Stomach (tissue), 9 donors: ENCODE measurements around the gene CCSAP. TPM values are rescaled to one million over a fixed set of nuclear protein-coding genes. Genes with fewer than 3 reads are reported as not detected.

Experiments used
- DNase-seq, 2 donors: peaks; one replicate each; pipeline versions ENCODE4 v3.0.0 to v3.0.0-alpha.2; 2013 to 2019
- H3K27ac ChIP-seq, 5 donors: fragments of 200-600 bp in 4 of 5; sonication (generic) in 4 of 5; one replicate each; pipeline ENCODE4 v1.5.1; 2013 to 2019; ENCODE audit warnings: mild to moderate bottlenecking in 1 of 5, moderate library complexity in 1 of 5
- H3K27me3 ChIP-seq, 3 donors: fragments of 200-600 bp; sonication (generic); one replicate each; pipeline ENCODE4 v1.5.1; 2017 to 2019; ENCODE audit warnings: mixed run types in 1 of 3
- H3K36me3 ChIP-seq, 4 donors: fragments of 200-600 bp; sonication (generic); 1 replicate in 3 of 4; 2 replicates in 1 of 4; pipeline ENCODE4 v1.5.1; 2016 to 2019
- H3K4me1 ChIP-seq, 4 donors: fragments of 200-600 bp; sonication (generic); one replicate each; pipeline ENCODE4 v1.5.1; 2016 to 2019
- H3K4me3 ChIP-seq, 4 donors: fragments of 200-600 bp; sonication (generic) in 3 of 4; one replicate each; pipeline ENCODE4 v1.5.1; 2016 to 2019; ENCODE audit warnings: mild to moderate bottlenecking in 1 of 4
- H3K9me3 ChIP-seq, 4 donors: fragments of 200-600 bp; sonication (generic); one replicate each; pipeline ENCODE4 v1.5.1; 2016 to 2019
- EP300 ChIP-seq: sonication (generic); formaldehyde crosslinking; IDR thresholded peaks from one replicate; pipeline ENCODE4 v1.6.1; 2017; ENCODE audit warnings: antibody characterized with exemption
- POLR2A ChIP-seq, 4 donors: fragments of 450-650 bp; IDR thresholded peaks; one replicate each; pipeline ENCODE4 v1.6.1; 2016; ENCODE audit warnings: antibody characterized with exemption in 4 of 4, control low read depth in 2 of 4, mild to moderate bottlenecking in 1 of 4, moderate library complexity in 1 of 4
- POLR2AphosphoS5 ChIP-seq, 3 donors: sonication (generic); formaldehyde crosslinking; IDR thresholded peaks; one replicate each; pipeline ENCODE4 v1.6.1; 2016; ENCODE audit warnings: antibody characterized with exemption in 3 of 3
- WGBS, 5 donors: extraction: QIAGEN DNeasy Blood & Tissue Kit in 3 of 5; methylation state at CpG; one replicate each; pipeline versions ENCODE4 v1.1.5 to v1.1.7; 2013 to 2018; 5-methylcytosine and 5-hydroxymethylcytosine counted together
- intact Hi-C: fragments of 100-400 bp; cut with DNase I; formaldehyde crosslinking; loops from one replicate; pipeline ENCODE4 v1.15.1; 2023; ENCODE audit warnings: low total_unique reads
- polyA plus RNA-seq, 3 donors: library from polyadenylated mRNA; stranded (reverse); fragments of 200-250 nt; gene quantifications; one replicate each; pipeline ENCODE4 v1.2.3, GENCODE V29; 2013
- total RNA-seq, 5 donors: library from RNA; depleted of rRNA; stranded (reverse); fragments of >200 nt; gene quantifications; one replicate each; pipeline versions ENCODE4 v1.1.0 to v1.2.3, GENCODE V29; 2014 to 2016
- TF ChIP-seq, protein P1 (sequence below), 7 experiments: fragments of 450-650 bp in 4 of 7; fragments of 200-600 bp in 3 of 7; sonication (generic) in 3 of 7; IDR thresholded peaks; one replicate each; pipeline ENCODE4 v1.5.1; 2016 to 2019; ENCODE audit warnings: antibody characterized with exemption in 7 of 7, control low read depth in 2 of 7, mild to moderate bottlenecking in 1 of 7
- donor health status: healthy with polysubstance abuse.
- donor health status: Bipolar disorder and iron deficiency.
- donor health status: healthy.

The CCSAP gene
- total and polyA plus RNA-seq, 8 donors: 0.61 to 10.5 (median 3.4) TPM

DNA sequence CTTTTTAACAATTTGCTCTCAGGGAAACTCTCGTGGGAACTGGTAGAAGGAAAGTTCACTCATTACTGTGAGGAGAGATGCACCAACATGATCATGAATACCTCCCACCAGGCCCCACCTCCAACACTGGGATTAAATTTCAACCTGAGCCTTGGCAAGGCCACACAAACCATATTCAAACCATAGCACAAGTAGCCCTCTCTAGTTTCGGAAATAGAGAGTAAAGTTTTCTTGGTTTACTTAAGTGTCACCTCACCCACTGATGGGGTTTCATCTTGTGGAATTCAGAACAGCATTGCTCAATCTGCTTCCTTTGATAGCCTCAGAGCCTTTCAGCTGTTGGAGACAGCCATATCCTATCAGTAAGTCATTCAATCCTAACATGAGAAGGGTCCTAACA lies 25.5 kb upstream of the CCSAP start:
- H3K27me3 ChIP-seq: peaks cover 0 to 36% (median 0%) of the 10 kb centered on the region in 3 donors
- H3K27ac ChIP-seq: no peak overlapping the region
- no peak for DNase-seq

DNA sequence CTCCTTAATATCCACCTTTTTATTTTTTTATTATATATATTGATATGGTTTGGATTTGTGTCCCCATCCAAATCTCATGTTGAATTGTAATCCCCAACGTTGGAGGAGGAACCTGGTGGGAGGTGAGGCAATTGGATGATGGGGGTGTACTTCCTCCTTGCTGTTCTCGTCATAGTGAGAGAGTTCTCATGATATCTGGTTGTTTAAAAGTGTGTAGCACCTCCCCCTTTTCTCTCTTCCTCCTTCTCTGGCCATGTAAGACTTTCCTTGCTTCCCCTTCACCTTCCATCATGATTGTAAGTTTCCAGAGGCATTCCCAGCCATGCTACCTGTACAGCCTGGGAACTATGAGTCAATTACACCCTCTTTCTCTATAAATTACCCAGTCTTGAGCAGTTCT lies 22.7 kb upstream of the CCSAP start:
- intact Hi-C loops: no loop called here
- H3K36me3 ChIP-seq: no peaks in the 10 kb centered on the region
- 14 to 58% (median 40%) methylated on average over 2 of the region's 2 CpGs for WGBS, 5 donors
- no peak overlapping the region for H3K27ac ChIP-seq
- H3K4me3 ChIP-seq: no peak overlapping the region
- H3K9me3 ChIP-seq: no peaks in the 10 kb centered on the region
- no peaks in the 10 kb centered on the region for H3K4me1 ChIP-seq
- peaks cover 0 to 53% (median 8%) of the 10 kb centered on the region in 3 donors for H3K27me3 ChIP-seq
- TF ChIP-seq, protein P1, sequence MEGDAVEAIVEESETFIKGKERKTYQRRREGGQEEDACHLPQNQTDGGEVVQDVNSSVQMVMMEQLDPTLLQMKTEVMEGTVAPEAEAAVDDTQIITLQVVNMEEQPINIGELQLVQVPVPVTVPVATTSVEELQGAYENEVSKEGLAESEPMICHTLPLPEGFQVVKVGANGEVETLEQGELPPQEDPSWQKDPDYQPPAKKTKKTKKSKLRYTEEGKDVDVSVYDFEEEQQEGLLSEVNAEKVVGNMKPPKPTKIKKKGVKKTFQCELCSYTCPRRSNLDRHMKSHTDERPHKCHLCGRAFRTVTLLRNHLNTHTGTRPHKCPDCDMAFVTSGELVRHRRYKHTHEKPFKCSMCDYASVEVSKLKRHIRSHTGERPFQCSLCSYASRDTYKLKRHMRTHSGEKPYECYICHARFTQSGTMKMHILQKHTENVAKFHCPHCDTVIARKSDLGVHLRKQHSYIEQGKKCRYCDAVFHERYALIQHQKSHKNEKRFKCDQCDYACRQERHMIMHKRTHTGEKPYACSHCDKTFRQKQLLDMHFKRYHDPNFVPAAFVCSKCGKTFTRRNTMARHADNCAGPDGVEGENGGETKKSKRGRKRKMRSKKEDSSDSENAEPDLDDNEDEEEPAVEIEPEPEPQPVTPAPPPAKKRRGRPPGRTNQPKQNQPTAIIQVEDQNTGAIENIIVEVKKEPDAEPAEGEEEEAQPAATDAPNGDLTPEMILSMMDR (IDR thresholded peaks at IDR 0.05): no peak
- no peak for DNase-seq

More for the DNA sequence above, 25.5 kb upstream of the CCSAP start:
- WGBS, 5 donors: 45 to 64% (median 54%) methylated on average over 2 of the region's 2 CpGs
- Histone ChIP-seq H3K36me3 (no peaks in the 10 kb centered on the region), H3K4me3 (no peak overlapping the region), H3K4me1 (no peaks in the 10 kb centered on the region), H3K9me3 (no peaks in the 10 kb centered on the region)
- TF ChIP-seq POLR2AphosphoS5 (IDR thresholded peaks at IDR 0.05) (no peak), POLR2A (IDR thresholded peaks at IDR 0.05) (no peak), EP300 (no peak)
- TF ChIP-seq, protein P1 (IDR thresholded peaks at IDR 0.05): no peak
- intact Hi-C loops: no loop called here

DNA sequence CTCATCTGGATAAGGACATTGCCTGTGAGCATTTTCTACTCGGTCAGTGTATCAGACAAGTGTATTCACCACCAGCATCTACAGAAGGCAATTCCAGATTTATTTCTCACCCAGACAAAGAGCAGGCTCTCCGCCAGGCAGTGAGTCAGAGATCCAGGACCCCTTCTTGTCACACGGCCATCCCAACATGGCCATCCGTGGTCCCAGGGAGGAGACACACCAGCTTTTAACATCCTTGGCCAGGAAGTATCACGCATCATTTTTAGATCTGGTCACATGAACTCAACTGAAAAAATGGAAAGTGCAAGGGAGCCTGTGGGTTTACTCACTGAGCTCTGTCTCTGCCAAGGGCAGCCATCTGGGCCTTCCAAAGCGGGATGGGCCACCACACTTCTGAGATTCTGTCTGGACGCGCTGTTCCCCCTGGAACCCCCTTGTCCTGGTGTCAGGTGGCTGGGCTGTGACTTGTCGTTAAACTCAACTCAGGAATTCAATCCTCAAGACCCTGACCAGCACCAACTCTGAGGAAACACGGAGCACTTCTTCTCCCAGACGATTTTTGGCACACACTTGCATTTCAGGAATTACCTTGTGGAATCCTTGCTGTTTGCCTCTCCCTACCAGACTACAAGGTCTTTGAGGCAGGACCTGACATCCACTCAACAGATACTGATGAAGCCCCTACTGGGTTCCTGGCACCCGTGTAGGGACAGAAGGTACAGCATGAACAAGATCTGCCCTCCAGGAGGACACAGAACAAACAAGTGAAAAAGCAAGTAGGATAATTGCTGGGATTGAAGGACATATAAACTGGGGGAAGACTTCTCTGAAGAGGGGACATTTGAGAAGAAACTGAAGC lies 21.6 kb upstream of the CCSAP start:
- intact Hi-C loops: no loop called here
- Histone ChIP-seq H3K4me1 (no peaks in the 10 kb centered on the region), H3K36me3 (no peaks in the 10 kb centered on the region), H3K4me3 (no peak overlapping the region), H3K27ac (no peak overlapping the region), H3K27me3 (peaks cover 0 to 52% (median 8%) of the 10 kb centered on the region in 3 donors), H3K9me3 (no peaks in the 10 kb centered on the region)
- 69 to 83% (median 80%) methylated on average over 11 to 12 of the region's 12 CpGs for WGBS, 5 donors
- no peak for TF ChIP-seq POLR2AphosphoS5 (IDR thresholded peaks at IDR 0.05)
- TF ChIP-seq POLR2A (IDR thresholded peaks at IDR 0.05): no peak
- no peak for TF ChIP-seq EP300
- TF ChIP-seq, protein P1 (IDR thresholded peaks at IDR 0.05): no peak
- no peak for DNase-seq

DNA sequence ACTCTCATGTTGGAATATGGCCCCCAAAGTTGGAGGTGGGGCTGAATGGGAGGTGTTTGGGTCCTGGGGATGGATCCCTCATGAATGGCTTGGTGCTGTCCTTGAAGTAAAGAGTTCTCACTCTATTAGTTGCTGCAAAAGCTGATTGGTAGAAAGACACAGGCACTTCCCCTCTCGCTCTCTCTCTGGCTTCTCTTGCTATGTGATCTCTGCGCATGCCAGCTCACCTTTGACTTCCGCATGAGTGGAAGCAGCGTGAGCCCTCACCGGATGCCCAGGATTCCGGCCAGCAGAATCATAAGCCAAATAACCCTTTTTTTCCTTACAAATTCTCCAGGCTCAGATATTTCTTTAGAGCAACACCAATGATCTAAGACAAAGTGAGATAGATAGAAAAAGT lies 20.9 kb upstream of the CCSAP start:
- Histone ChIP-seq H3K4me3 (no peak overlapping the region), H3K27ac (no peak overlapping the region), H3K36me3 (no peaks in the 10 kb centered on the region), H3K27me3 (peaks cover 0 to 52% (median 8%) of the 10 kb centered on the region in 3 donors), H3K4me1 (no peaks in the 10 kb centered on the region), H3K9me3 (no peaks in the 10 kb centered on the region)
- no peak for TF ChIP-seq POLR2A (IDR thresholded peaks at IDR 0.05)
- TF ChIP-seq, protein P1 (IDR thresholded peaks at IDR 0.05): no peak
- TF ChIP-seq EP300: no peak
- no peak for TF ChIP-seq POLR2AphosphoS5 (IDR thresholded peaks at IDR 0.05)
- DNase-seq: no peak
- intact Hi-C loops: no loop called here
- WGBS, 5 donors: 60 to 81% (median 65%) methylated on average over 6 of the region's 6 CpGs
